DMS53 (cell line): ENCODE data around the gene PLXNA4.
"Not testable (repeated sequence)": the region's sequence is repeated elsewhere in the genome, so short reads cannot be mapped to it uniquely, and the experiment has no call there.

Source experiments
- DNase-seq: peaks from one replicate; lab custom pipeline; 2025; lab: John Stamatoyannopoulos, UW

Gene PLXNA4

GRCh38 chr7:132199626-132200025, 376.6 kb downstream of the PLXNA4 start:
- DNase-seq: no peak

GRCh38 chr7:132197772-132198171, 378.5 kb downstream of the PLXNA4 start:
- DNase-seq: no peak

DNA sequence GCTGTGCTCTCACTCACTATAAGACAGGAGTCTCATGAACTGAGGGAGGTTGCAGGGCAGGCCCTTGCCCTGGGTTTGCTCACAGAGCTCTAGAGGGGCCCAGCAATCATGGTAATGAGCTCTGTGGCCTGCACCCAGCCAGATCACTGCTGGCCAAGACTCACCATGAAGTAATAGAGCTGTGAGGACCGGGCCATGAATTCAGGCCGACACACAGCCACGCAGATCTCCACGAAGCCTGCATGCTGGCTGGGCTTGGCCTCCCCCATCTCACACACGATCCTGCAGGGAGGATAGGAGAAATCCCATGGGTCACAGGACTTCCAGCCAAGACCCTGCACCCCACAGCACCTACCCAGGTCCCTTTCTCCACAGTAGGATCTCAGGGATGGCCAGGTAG, 382.4 kb downstream of the PLXNA4 start:
- DNase-seq: no peak

- DNase-seq: no peak
Observed at GRCh38 chr7:132192809-132193208, 383.5 kb downstream of the PLXNA4 start.

- no peak for DNase-seq
Observed at GRCh38 chr7:132191418-132191817, 384.9 kb downstream of the PLXNA4 start.

DNA sequence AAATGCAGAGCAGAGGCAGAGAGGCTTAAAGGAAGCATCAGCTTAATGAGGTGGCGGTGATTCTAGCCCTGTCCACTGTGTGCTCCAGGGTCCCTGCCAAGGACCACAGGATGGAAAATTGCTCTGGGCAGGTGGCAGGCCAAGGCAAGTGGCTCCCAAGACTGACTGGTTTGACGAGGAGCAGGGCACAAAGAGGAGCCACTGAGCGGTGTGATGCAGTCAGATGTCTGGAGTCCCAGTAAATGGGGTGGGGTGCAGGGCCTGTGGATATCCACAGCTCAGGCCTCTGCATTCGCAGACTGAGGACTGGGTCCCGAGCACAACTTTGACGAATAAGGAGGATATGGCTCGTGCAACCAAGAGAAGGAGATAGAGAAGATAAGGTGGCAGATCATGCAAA, 385.6 kb downstream of the PLXNA4 start:
- DNase-seq: no peak

- DNase-seq: no peak
Observed at GRCh38 chr7:132189881-132190280, 386.4 kb downstream of the PLXNA4 start.

GRCh38 chr7:132187869-132188789, 388.1 kb downstream of the PLXNA4 start:
- DNase-seq: no peak

- DNase-seq: no peak
Observed at GRCh38 chr7:132187391-132187790, 388.9 kb downstream of the PLXNA4 start.

- no peak for DNase-seq
Observed at GRCh38 chr7:132185150-132185549, 391.1 kb downstream of the PLXNA4 start.

DNA sequence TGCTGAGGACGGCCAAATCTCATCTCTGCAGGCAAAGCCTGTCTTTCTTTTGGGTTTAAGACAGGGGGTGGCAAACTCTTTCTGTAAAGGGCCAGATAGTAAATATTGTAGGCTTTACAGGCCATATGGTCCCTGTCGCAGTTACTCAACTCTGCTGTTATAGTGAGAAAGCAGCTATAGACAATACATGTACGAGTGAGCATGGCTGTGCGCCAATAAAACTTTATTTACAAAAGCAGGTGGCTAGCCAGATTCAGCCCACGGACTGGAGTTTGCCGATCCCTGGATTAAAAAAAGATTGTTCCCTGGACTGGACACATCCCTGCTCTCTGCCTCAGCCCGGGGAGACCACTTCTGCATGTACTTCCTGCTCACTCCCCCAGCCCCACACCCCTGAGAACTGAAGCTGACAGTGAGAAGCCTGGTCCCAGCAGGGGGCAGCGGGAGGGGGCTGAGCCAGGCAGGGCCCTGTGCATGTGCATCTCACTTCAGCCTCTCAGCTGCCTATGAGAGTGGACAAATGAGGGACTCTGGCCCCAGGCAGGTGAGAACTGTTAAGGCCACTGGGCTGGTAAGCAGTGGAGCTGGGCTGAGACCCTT, 392.4 kb downstream of the PLXNA4 start:
- no peak for DNase-seq

DNA sequence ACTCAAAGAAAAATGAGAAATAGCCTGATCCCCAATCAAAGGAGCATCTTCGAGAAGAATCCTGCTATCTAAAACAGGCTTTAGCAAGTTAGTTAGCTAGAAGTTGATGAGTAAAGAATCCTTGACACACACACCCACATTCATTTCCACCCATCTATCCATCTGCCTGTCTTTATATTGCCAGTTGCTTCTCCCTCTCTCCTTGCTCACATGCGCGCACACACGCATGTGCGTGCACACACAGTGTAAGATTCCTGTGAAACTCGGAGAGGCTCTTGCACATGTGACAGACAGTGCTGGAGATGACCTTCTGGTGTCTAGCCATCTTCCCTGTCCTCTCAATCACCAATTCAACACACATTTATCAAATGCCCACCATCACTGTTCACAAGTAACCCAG, 393.3 kb downstream of the PLXNA4 start:
- no peak for DNase-seq

DNA sequence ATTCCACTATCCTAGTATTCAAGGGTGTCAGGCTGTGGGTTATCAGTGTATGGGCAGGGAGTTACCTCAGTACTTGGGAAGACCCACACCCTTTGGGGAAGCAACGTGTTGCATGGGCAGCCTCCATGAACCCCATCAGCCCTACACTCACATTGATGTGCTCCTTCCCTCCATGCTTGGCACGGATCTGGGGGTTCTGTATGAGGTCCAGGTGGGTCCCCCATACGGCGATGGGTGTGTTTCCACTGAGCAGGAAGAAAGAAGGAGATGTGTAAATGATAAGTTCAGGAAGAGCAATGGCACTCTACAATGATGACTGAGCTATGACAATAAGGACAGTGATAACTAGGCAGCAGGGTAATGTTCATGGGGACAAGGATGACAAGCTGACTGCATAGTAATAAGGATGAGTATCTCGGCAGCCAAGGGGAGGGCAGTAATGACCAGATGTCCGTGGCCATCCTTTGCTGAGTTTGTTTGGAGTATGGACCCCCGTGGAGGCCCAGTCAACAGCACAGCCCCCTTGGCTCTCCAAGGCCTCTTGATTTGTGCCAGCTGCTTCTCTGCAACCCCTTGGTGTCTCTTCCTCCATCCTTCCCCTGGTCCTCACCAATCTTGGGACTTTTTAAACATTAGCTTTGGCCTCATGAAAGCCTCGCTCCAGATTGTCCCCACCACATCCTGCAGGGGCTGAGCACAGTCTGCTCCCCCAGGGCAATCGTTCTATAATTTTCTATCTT, 394.2 kb downstream of the PLXNA4 start:
- DNase-seq: no peak

DNA sequence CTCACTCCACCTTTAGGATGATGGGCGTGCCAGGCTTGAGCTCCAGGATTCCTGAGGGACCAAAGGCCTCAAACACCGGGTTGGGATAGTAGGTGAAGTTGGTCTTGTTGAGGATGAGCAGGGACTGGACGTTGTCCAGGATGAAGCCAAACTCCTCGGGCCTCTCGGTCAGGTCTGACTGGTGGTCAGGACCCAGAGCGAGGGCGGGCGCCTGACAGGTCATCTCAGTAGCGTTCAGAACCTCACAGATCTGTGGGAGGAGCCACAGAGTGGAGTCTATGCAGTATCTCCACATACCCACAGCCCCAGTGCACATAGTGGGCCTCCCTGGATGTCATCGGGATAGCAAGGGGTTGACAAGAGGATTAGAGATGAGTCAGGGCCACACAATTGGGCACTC, 394.9 kb downstream of the PLXNA4 start:
- no peak for DNase-seq

GRCh38 chr7:132180481-132180880, 395.8 kb downstream of the PLXNA4 start:
- DNase-seq: no peak

DNA sequence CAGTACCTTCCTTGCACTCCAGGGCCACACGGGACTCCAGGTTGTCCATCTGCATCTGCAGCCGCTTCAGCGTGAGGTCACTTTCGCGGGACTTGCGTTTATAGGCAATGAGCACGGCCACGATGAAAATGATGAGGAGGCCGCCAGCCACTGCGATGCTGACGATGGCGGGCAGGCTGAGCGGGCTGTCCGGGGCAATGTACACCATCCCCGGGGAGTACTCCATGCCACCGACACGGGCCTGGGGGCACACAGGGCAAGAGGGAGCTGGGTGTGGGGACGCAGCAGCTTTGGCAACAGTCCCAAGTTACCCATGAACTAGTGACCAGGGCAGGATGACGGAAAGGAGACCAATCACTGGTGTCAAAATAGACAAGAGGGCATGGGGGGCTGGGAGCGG, 396.6 kb downstream of the PLXNA4 start:
- DNase-seq: no peak

DNA sequence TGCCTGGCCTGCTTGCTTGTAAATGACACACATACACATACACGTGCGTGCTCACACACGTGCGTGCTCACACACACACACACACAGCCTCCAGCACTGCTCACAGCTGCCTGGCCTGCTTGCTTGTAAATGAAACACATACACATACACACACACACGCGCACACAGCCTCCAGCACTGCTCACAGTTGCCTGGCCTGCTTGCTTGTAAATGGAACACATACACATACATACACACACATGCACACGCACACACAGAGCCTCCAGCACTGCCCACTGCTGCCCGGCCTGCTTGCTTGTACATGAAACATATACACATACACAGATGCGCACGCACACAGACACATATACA, 397.2 kb downstream of the PLXNA4 start:
- DNase-seq: no peak

DNA sequence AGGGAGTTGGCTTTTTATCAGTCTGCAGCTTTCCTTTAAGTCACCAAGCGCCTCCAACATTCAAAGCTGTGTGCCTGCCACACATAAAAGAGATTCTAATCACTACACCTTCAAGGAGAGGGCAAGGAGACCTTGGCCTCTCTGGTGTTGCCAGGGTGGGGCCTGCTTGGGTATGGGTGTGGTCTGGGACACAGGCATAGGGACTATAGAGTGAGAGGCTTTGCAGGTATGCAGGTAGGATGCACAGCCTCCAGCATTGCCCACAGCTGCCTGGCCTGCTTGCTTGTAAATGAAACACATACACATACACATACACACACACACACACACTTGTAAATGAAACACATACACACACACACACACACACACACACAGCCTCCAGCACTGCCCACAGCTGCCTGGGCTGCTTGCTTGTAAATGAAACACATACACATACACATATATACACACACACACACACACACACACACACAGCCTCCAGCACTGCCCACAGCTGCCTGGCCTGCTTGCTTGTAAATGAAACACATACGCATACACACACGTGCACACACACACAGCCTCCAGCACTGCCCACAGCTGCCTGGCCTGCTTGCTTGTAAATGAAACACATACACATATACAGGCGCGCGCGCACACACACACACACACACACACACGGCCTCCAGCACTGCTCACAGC, 397.7 kb downstream of the PLXNA4 start:
- not testable (repeated sequence) for DNase-seq

- DNase-seq: no peak
Observed at GRCh38 chr7:132177708-132178401, 398.4 kb downstream of the PLXNA4 start.

GRCh38 chr7:132176719-132177118, 399.6 kb downstream of the PLXNA4 start:
- no peak for DNase-seq

- no peak for DNase-seq
Observed at GRCh38 chr7:132171130-132171576, 405.1 kb downstream of the PLXNA4 start.

DNA sequence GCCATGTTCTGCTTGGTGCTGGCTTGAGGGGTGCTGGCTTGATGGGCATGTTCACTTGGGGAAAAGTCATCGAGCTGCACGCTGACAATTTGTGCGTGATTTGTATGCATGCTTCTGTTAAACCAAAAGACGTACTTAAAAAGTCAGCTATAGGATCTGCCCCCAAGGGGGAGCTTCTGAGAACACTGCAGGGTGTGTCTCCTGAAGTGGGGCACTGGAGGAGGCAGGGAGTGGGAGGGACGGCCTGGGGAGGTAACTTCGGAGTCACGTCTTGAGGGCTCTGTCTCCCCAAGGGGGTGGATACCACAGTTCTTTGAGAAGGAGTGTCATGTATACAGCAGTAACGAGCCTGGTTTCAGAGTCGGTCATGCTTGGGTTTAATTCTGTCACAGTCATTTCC, 406.5 kb downstream of the PLXNA4 start:
- DNase-seq: no peak
